Stimulated activated CD4-positive, alpha-beta T cell treated with anti-CD3 and anti-CD28 coated beads, TNF-alpha, amount 100 ng/mL, for 1 hour (primary cell): ENCODE measurements around the gene AUP1.

Source experiments
- DNase-seq, 3 donors: peaks; one replicate each; pipeline ENCODE4 v3.0.0-alpha.2; 2020; ENCODE audit warnings: low read depth in 3 of 3, low spot score in 1 of 3

AUP1 gene

GRCh38 chr2:74536166-74536950 is 6.9 kb upstream of the AUP1 start:
- no peak for DNase-seq

- no peak for DNase-seq
Observed at GRCh38 chr2:74535440-74535965, 6.0 kb upstream of the AUP1 start.

GRCh38 chr2:74534411-74534810 is 4.9 kb upstream of the AUP1 start:
- no peak for DNase-seq

GRCh38 chr2:74533464-74533863 is 4.0 kb upstream of the AUP1 start:
- no peak for DNase-seq

GRCh38 chr2:74532222-74532621 is 2.7 kb upstream of the AUP1 start:
- DNase-seq = no peak

- DNase-seq = no peak
Observed at GRCh38 chr2:74531666-74532065, 2.2 kb upstream of the AUP1 start.

GRCh38 chr2:74530239-74531187 is 1.0 kb upstream of the AUP1 start:
- DNase-seq = no peak

GRCh38 chr2:74528600-74529356 is 728 bp downstream of the AUP1 start:
- DNase-seq = no peak

GRCh38 chr2:74527741-74528140 is 1.8 kb downstream of the AUP1 start:
- no peak for DNase-seq

- DNase-seq = no peak
Observed at GRCh38 chr2:74526649-74527230, 2.8 kb downstream of the AUP1 start.

GRCh38 chr2:74525717-74526648 is 3.5 kb downstream of the AUP1 start, which contains the start of gene DQX1:
Gene DQX1, minus strand, starts transcription at chr2:74526231. Its CDS starts 502 bp downstream, at chr2:74525729.
- no peak for DNase-seq

GRCh38 chr2:74524955-74525716 is 4.4 kb downstream of the AUP1 start:
- DNase-seq = no peak

GRCh38 chr2:74524005-74524404 is 5.5 kb downstream of the AUP1 start:
- DNase-seq = no peak

- DNase-seq = no peak
Observed at GRCh38 chr2:74522516-74522915, 7.0 kb downstream of the AUP1 start.

- DNase-seq = no peak
Observed at GRCh38 chr2:74516650-74517049, 12.9 kb downstream of the AUP1 start.

- peak in 2 of 3 donors; percentile 58 to 80 for DNase-seq
Observed at GRCh38 chr2:74515981-74516633, 13.4 kb downstream of the AUP1 start.

- DNase-seq = no peak
Observed at GRCh38 chr2:74515271-74515980, 14.1 kb downstream of the AUP1 start.
